Activated CD8-positive, alpha-beta T cell treated with anti-CD3 and anti-CD28 coated beads, Interleukin-2, amount 10 ng/mL, durations not matched to agents 7 days and 5 days (primary cell): Measurements from ENCODE around the gene SAP25. TPM values are rescaled to one million over a fixed set of nuclear protein-coding genes. Genes with fewer than 3 reads are reported as not detected.
A peak's percentile ranks its signal among the peaks of the same experiment; 100 is the strongest.
"Not testable (repeated sequence)": the region's sequence is repeated elsewhere in the genome, so short reads cannot be mapped to it uniquely, and the experiment has no call there.

Source experiments
- ATAC-seq: fragments of 150-1000 bp; cut with Tn5 transposase; one replicate; pipeline ENCODE4 v1.10.0; 2021; ENCODE audit warnings: moderate library complexity
- CTCF ChIA-PET: fragments of 350-600 bp; sonication (Branson Sonifier 250); formaldehyde crosslinking; loops from one replicate; lab custom pipeline; 2021; ENCODE audit warnings: antibody characterized with exemption; lab: Charles Lee
- POLR2A ChIA-PET: fragments of 350-600 bp; sonication (Branson Sonifier 250); formaldehyde crosslinking; loops from one replicate; lab custom pipeline; 2021; ENCODE audit warnings: antibody characterized with exemption; lab: Charles Lee
- DNase-seq: peaks from one replicate; pipeline ENCODE4 v3.0.0-alpha.2; 2020
- H3K27ac Mint-ChIP-seq: one replicate; pipeline ENCODE4 v1.8.0; 2021; ENCODE audit warnings: mild to moderate bottlenecking, mixed read lengths
- H3K27me3 Mint-ChIP-seq: one replicate; pipeline ENCODE4 v1.8.0; 2021; ENCODE audit warnings: low read depth, mixed read lengths
- H3K36me3 Mint-ChIP-seq: one replicate; pipeline ENCODE4 v1.8.0; 2021; ENCODE audit warnings: low read depth, mixed read lengths
- H3K4me1 Mint-ChIP-seq: one replicate; pipeline ENCODE4 v1.8.0; 2021; ENCODE audit warnings: low read depth, mixed read lengths
- H3K4me3 Mint-ChIP-seq: one replicate; pipeline ENCODE4 v1.8.0; 2021; ENCODE audit warnings: mild to moderate bottlenecking, mixed read lengths
- H3K9me3 Mint-ChIP-seq: one replicate; pipeline ENCODE4 v1.8.0; 2022; ENCODE audit warnings: mixed read lengths; ENCODE audit not compliant: insufficient read depth
- total RNA-seq, 2 experiments: library from RNA; stranded (reverse); gene quantifications; one replicate each; pipeline ENCODE4 v1.2.3, GENCODE V29; 2021

Gene SAP25
- total RNA-seq, 2 experiments from 2014 or later = 29.8 to 30.0 TPM

DNA sequence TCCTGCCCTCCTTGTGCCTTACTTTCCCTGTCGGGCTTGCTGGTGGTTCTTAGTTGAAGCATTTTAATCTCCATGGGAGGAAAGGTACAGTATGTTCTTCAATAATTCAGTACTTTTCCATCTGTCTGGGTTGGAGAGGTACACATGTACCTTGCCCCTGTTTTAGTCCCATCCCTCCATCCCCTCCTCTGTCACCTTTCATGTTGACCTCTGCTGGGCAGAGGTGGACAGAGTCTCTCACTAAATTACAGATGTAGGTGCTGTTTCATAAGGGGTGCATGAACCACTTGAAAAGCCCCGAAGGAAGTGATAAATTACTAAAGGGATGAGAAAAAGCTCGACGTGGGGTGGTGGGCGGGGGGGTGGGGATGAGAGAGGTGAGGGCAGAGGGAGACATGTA lies 29.3 kb downstream of the SAP25 start:
- ChIA-PET POLR2A (interaction anchor here (1.9 kb wide), 1 partner anchor 443 kb away, joined by 4 read pairs; the partner anchor contains the start of gene AP4M1), CTCF (interaction anchor here (0.7 to 11.8 kb wide), 8 partner anchors 16 to 161 kb away, joined by 3 to 213 read pairs (median 4); partner anchors contain the start of gene POP7)
- peak overlapping the region; percentile 57 for H3K4me3 Mint-ChIP-seq
- no peaks in the 10 kb centered on the region for H3K9me3 Mint-ChIP-seq
- no peaks in the 10 kb centered on the region for H3K27me3 Mint-ChIP-seq
- H3K27ac Mint-ChIP-seq = peak overlapping the region; percentile 87
- DNase-seq (no peak), ATAC-seq (no peak)
- H3K4me1 Mint-ChIP-seq = peaks cover 97% of the 10 kb centered on the region
- peaks cover 40% of the 10 kb centered on the region for H3K36me3 Mint-ChIP-seq

DNA sequence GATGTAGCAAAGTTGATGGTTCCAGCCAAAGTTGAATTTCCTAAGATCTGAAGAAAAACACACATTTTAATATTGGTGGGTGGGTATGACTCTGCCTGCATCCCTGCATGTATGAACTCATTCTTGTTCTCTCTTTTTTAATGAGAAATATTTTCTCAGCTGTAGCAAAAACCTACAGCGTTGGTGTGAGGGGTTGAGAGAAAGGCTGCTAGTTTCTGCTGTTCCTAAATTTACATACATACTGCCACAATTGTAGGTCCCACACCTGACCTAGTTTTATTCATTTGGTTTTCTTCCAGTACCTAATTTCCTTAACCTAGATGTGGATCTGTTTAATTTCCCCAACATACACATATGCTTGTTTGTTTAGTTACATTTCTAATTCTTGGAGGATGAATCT lies 30.1 kb downstream of the SAP25 start:
- no peaks in the 10 kb centered on the region for H3K9me3 Mint-ChIP-seq
- CTCF ChIA-PET = interaction anchor here (0.7 to 11.8 kb wide), 6 partner anchors 16 to 162 kb away, joined by 3 to 213 read pairs (median 6); partner anchors contain the start of gene POP7
- peak overlapping the region; percentile 87 for H3K27ac Mint-ChIP-seq
- H3K4me3 Mint-ChIP-seq = peak overlapping the region; percentile 36
- POLR2A ChIA-PET = interaction anchor here (1.4 to 1.9 kb wide), 2 partner anchors 115 to 442 kb away, joined by 4 to 5 read pairs; partner anchors contain the start of genes AP4M1 and ZCWPW1
- peaks cover 38% of the 10 kb centered on the region for H3K36me3 Mint-ChIP-seq
- ATAC-seq (no peak), DNase-seq (no peak)
- H3K27me3 Mint-ChIP-seq = no peaks in the 10 kb centered on the region
- H3K4me1 Mint-ChIP-seq = peaks cover 92% of the 10 kb centered on the region

- DNase-seq, H3K9me3 Mint-ChIP-seq, ATAC-seq, H3K27me3 Mint-ChIP-seq: not testable (repeated sequence)
- peak overlapping the region; percentile 21 for H3K4me3 Mint-ChIP-seq
- CTCF ChIA-PET = interaction anchor here (1.2 to 11.8 kb wide), 2 partner anchors 19 to 151 kb away, joined by 3 to 213 read pairs; no protein-coding TSS in a partner anchor
- POLR2A ChIA-PET = interaction anchor here (1.3 kb wide), 1 partner anchor 9 kb away, joined by 5 read pairs; no protein-coding TSS in a partner anchor
- H3K36me3 Mint-ChIP-seq = peaks cover 29% of the 10 kb centered on the region
- H3K4me1 Mint-ChIP-seq = peaks cover 77% of the 10 kb centered on the region
- peak overlapping the region; percentile 37 for H3K27ac Mint-ChIP-seq
These were observed 32.4 kb downstream of the SAP25 start for GRCh38 chr7:100541309-100541708.

DNA sequence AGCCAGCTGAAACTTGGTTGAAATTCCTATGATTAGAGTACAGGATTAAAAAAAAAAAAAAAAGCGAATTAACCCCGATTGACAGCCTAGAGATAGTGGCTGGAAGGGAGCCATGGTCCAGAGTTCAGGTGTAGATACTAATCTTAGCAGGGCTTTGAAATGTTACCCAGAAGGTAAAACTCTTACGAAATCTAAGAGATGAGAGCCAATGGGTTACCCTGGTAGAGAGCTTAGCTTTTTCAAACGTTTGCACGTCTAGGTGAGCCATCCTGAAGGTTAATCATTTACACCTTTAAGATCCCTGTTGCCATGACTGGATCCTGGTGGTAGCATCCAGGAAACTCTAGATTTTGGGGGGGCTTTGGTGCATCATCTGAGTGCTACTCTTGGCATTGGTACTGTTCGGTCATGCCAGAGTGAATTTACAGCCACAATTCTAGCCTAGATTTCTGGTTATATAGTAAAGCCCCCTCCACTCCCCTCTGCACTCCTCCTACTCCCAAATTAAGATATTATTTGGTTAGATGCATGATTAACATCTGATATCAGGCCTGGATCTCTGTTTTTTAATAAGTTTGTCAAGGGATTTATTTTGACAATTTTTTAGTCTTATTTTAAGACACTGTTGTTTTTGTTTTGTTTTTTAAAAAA lies 33.5 kb downstream of the SAP25 start:
- ChIA-PET POLR2A (no interaction called here), CTCF (interaction anchor here (1.4 to 11.8 kb wide), 2 partner anchors 20 to 152 kb away, joined by 4 to 213 read pairs; no protein-coding TSS in a partner anchor)
- peak overlapping the region; percentile 100 for H3K4me3 Mint-ChIP-seq
- ATAC-seq (no peak), DNase-seq (no peak)
- H3K4me1 Mint-ChIP-seq = peaks cover 66% of the 10 kb centered on the region
- no peak overlapping the region for H3K27ac Mint-ChIP-seq
- peaks cover 29% of the 10 kb centered on the region for H3K36me3 Mint-ChIP-seq
- no peaks in the 10 kb centered on the region for H3K27me3 Mint-ChIP-seq
- H3K9me3 Mint-ChIP-seq = no peaks in the 10 kb centered on the region

- H3K27me3 Mint-ChIP-seq = no peaks in the 10 kb centered on the region
- DNase-seq = peak; percentile 32
- ATAC-seq = no peak
- POLR2A ChIA-PET = interaction anchor here (1.0 to 1.8 kb wide), 6 partner anchors 8 to 111 kb away, joined by 3 to 7 read pairs (median 4); partner anchors contain the start of genes FBXO24, LRCH4 and ZCWPW1
- H3K4me3 Mint-ChIP-seq = peak overlapping the region; percentile 100
- peak overlapping the region; percentile 87 for H3K27ac Mint-ChIP-seq
- H3K4me1 Mint-ChIP-seq = peaks cover 59% of the 10 kb centered on the region
- H3K36me3 Mint-ChIP-seq = peaks cover 29% of the 10 kb centered on the region
- no peaks in the 10 kb centered on the region for H3K9me3 Mint-ChIP-seq
- CTCF ChIA-PET = interaction anchor here (1.0 to 11.8 kb wide), 6 partner anchors 10 to 153 kb away, joined by 3 to 213 read pairs (median 4); partner anchors contain the start of gene FBXO24
These were observed 34.2 kb downstream of the SAP25 start for GRCh38 chr7:100539436-100540006.

- Mint-ChIP-seq H3K27ac (peak within 1 kb of the TSS; percentile 87), H3K27me3 (no peaks in the 10 kb centered on the region), H3K4me3 (peak within 1 kb of the TSS; percentile 100), H3K36me3 (peaks cover 24% of the 10 kb centered on the region), H3K9me3 (no peaks in the 10 kb centered on the region), H3K4me1 (peaks cover 53% of the 10 kb centered on the region)
- peak; percentile 96 for ATAC-seq
- POLR2A ChIA-PET = interaction anchor here (0.6 to 1.8 kb wide), 10 partner anchors 9 to 110 kb away, joined by 3 to 7 read pairs (median 4); partner anchors contain the start of genes FBXO24, LRCH4, MOSPD3 and ZCWPW1
- peak; percentile 100 for DNase-seq
- CTCF ChIA-PET = interaction anchor here (1.0 to 2.2 kb wide), 7 partner anchors 9 to 153 kb away, joined by 3 to 10 read pairs (median 4); partner anchors contain the start of gene FBXO24
These were observed 34.9 kb downstream of the SAP25 start, which contains the start of gene AGFG2 for GRCh38 chr7:100538654-100539435. TSS of gene AGFG2 (plus strand) at chr7:100539203. CDS start at chr7:100539347, 144 bp downstream.

DNA sequence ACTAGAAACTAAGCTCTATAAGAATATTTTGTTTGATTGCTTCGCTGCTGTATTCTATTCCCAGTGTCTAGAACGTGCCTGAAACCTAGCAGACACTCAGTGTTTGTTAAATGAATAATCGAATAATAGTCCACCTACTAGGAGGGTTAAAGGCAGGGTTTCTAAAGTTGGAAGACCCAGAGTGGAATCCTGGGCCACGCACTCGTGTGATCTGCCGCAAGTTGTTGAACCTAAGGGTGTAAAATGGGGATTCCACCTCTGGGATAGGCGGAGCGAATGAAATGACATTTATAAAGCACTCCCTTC lies 35.4 kb downstream of the SAP25 start:
- POLR2A ChIA-PET = interaction anchor here (0.9 to 1.8 kb wide), 6 partner anchors 9 to 110 kb away, joined by 3 to 7 read pairs (median 4); partner anchors contain the start of genes FBXO24, LRCH4, MOSPD3 and ZCWPW1
- peak overlapping the region; percentile 100 for H3K4me3 Mint-ChIP-seq
- no peaks in the 10 kb centered on the region for H3K9me3 Mint-ChIP-seq
- H3K4me1 Mint-ChIP-seq = peaks cover 47% of the 10 kb centered on the region
- no peak for DNase-seq
- H3K36me3 Mint-ChIP-seq = peaks cover 20% of the 10 kb centered on the region
- H3K27me3 Mint-ChIP-seq = no peaks in the 10 kb centered on the region
- no peak for ATAC-seq
- peak overlapping the region; percentile 87 for H3K27ac Mint-ChIP-seq
- CTCF ChIA-PET = interaction anchor here (1.1 to 2.2 kb wide), 4 partner anchors 9 to 96 kb away, joined by 3 to 10 read pairs (median 4); partner anchors contain the start of gene FBXO24

GRCh38 chr7:100536695-100537094 lies 37.0 kb downstream of the SAP25 start:
- ATAC-seq, H3K9me3 Mint-ChIP-seq, CTCF ChIA-PET, H3K27me3 Mint-ChIP-seq, H3K4me3 Mint-ChIP-seq, POLR2A ChIA-PET, DNase-seq, H3K27ac Mint-ChIP-seq: not testable (repeated sequence)
- Mint-ChIP-seq H3K4me1 (peaks cover 32% of the 10 kb centered on the region), H3K36me3 (peaks cover 13% of the 10 kb centered on the region)

GRCh38 chr7:100535982-100536381 lies 37.7 kb downstream of the SAP25 start:
- DNase-seq, H3K9me3 Mint-ChIP-seq, H3K27me3 Mint-ChIP-seq, H3K4me3 Mint-ChIP-seq, H3K27ac Mint-ChIP-seq, H3K36me3 Mint-ChIP-seq, POLR2A ChIA-PET, ATAC-seq: not testable (repeated sequence)
- peaks cover 25% of the 10 kb centered on the region for H3K4me1 Mint-ChIP-seq
- CTCF ChIA-PET = interaction anchor here (0.6 kb wide), 1 partner anchor 24 kb away, joined by 3 read pairs; no protein-coding TSS in a partner anchor

- H3K36me3 Mint-ChIP-seq = no peaks in the 10 kb centered on the region
- no peak for ATAC-seq
- no peaks in the 10 kb centered on the region for H3K27me3 Mint-ChIP-seq
- no peak for DNase-seq
- peaks cover 3% of the 10 kb centered on the region for H3K4me1 Mint-ChIP-seq
- no peaks in the 10 kb centered on the region for H3K9me3 Mint-ChIP-seq
- H3K27ac Mint-ChIP-seq = no peak overlapping the region
- H3K4me3 Mint-ChIP-seq = no peak overlapping the region
- ChIA-PET POLR2A (no interaction called here), CTCF (interaction anchor here (1.5 to 2.7 kb wide), 2 partner anchors 27 to 57 kb away, joined by 4 to 7 read pairs; no protein-coding TSS in a partner anchor)
These were observed 41.3 kb downstream of the SAP25 start for GRCh38 chr7:100532165-100533022.
